Thoracic aorta (tissue), 2 donors: ENCODE results near the gene PARD3B. TPM values are rescaled to one million over a fixed set of nuclear protein-coding genes. Genes with fewer than 3 reads are reported as not detected.

Experiments used
- ATAC-seq: fragments of 150-250 bp; one replicate; pipeline ENCODE4 v1.8.0; 2017; ENCODE audit warnings: low read depth; ENCODE audit not compliant: insufficient number of reproducible peaks, low FRiP score
- DNase-seq: peaks from one replicate; pipeline ENCODE4 v3.0.0-alpha.2; 2020; ENCODE audit warnings: low spot score
- H3K27ac ChIP-seq, 2 donors: fragments of 200-600 bp; sonication (generic); 1 replicate in 1 of 2; 2 replicates in 1 of 2; pipeline ENCODE4 v1.5.1; 2016; ENCODE audit warnings: mild to moderate bottlenecking in 2 of 2, moderate library complexity in 2 of 2
- H3K27me3 ChIP-seq: fragments of 200-600 bp; sonication (generic); replicated peaks from 2 replicates; pipeline ENCODE4 v1.6.0; 2016; ENCODE audit warnings: mild to moderate bottlenecking; ENCODE audit not compliant: insufficient read depth
- H3K36me3 ChIP-seq: fragments of 200-600 bp; sonication (generic); one replicate; pipeline ENCODE4 v1.5.1; 2016
- H3K4me1 ChIP-seq, 2 donors: fragments of 200-600 bp; sonication (generic); 1 replicate in 1 of 2; 2 replicates in 1 of 2; pipeline versions ENCODE4 v1.5.1 to v1.6.0; 2016; ENCODE audit warnings: low read depth in 2 of 2, mild to moderate bottlenecking in 1 of 2; ENCODE audit not compliant: control insufficient read depth in 1 of 2
- H3K4me3 ChIP-seq: fragments of 200-600 bp; sonication (generic); 2 replicates; pipeline ENCODE4 v1.5.1; 2016; ENCODE audit warnings: mild to moderate bottlenecking
- H3K9me3 ChIP-seq: fragments of 200-600 bp; sonication (generic); 2 replicates; pipeline ENCODE4 v1.5.1; 2016
- CTCF ChIP-seq: fragments of 200-600 bp; sonication (generic); IDR thresholded peaks from one replicate; pipeline ENCODE4 v1.5.1; 2019; ENCODE audit warnings: antibody characterized with exemption
- total RNA-seq, 2 donors: library from RNA; depleted of rRNA; stranded (reverse); fragments of >200 nt; gene quantifications; one replicate each; pipeline versions ENCODE4 v1.1.0 to v1.2.3, GENCODE V29; 2016

The PARD3B gene
- total RNA-seq, 2 donors from 2014 or later = 25.7 to 34.5 TPM

GRCh38 chr2:204586444-204587180 is 41.3 kb downstream of the PARD3B start:
- Histone ChIP-seq H3K4me1 (no peaks in the 10 kb centered on the region), H3K36me3 (no peaks in the 10 kb centered on the region), H3K27me3 (no peaks in the 10 kb centered on the region), H3K9me3 (no peaks in the 10 kb centered on the region), H3K4me3 (no peak overlapping the region), H3K27ac (no peak overlapping the region)
- TF ChIP-seq CTCF = no peak
- ATAC-seq (no peak), DNase-seq (no peak)

- no peak for TF ChIP-seq CTCF
- DNase-seq (no peak), ATAC-seq (no peak)
- Histone ChIP-seq H3K9me3 (no peaks in the 10 kb centered on the region), H3K4me3 (no peak overlapping the region), H3K27me3 (no peaks in the 10 kb centered on the region), H3K4me1 (no peaks in the 10 kb centered on the region), H3K36me3 (no peaks in the 10 kb centered on the region), H3K27ac (no peak overlapping the region)
These were observed 44.8 kb downstream of the PARD3B start for GRCh38 chr2:204590063-204590462.

GRCh38 chr2:204591225-204591624 is 46.0 kb downstream of the PARD3B start:
- no peak overlapping the region for H3K4me3 ChIP-seq
- TF ChIP-seq CTCF = no peak

GRCh38 chr2:204604061-204604460 is 58.8 kb downstream of the PARD3B start:
- DNase-seq (no peak), ATAC-seq (no peak)
- Histone ChIP-seq H3K4me3 (no peak overlapping the region), H3K36me3 (no peaks in the 10 kb centered on the region), H3K27ac (no peak overlapping the region), H3K27me3 (no peaks in the 10 kb centered on the region), H3K9me3 (no peaks in the 10 kb centered on the region), H3K4me1 (peaks cover 29 to 33% of the 10 kb centered on the region in 2 donors)
- no peak for TF ChIP-seq CTCF

More at GRCh38 chr2:204591225-204591624, 46.0 kb downstream of the PARD3B start:
- no peak for DNase-seq
- Histone ChIP-seq H3K4me1 (no peaks in the 10 kb centered on the region), H3K27ac (no peak overlapping the region), H3K36me3 (no peaks in the 10 kb centered on the region), H3K9me3 (no peaks in the 10 kb centered on the region), H3K27me3 (no peaks in the 10 kb centered on the region)
- no peak for ATAC-seq

GRCh38 chr2:204608237-204608939 is 63.1 kb downstream of the PARD3B start:
- H3K36me3 ChIP-seq = no peaks in the 10 kb centered on the region
- no peak overlapping the region for H3K27ac ChIP-seq
- no peak for ATAC-seq

More at GRCh38 chr2:204608237-204608939, 63.1 kb downstream of the PARD3B start:
- TF ChIP-seq CTCF = no peak
- H3K27me3 ChIP-seq = no peaks in the 10 kb centered on the region
- DNase-seq = no peak
- no peaks in the 10 kb centered on the region for H3K9me3 ChIP-seq
- no peak overlapping the region for H3K4me3 ChIP-seq
- H3K4me1 ChIP-seq = peaks cover 25 to 39% of the 10 kb centered on the region in 2 donors
